Endothelial cell (in vitro differentiated cells): ENCODE data around the gene TMEM256. TPM values are rescaled to one million over a fixed set of nuclear protein-coding genes. Genes with fewer than 3 reads are reported as not detected.

Source experiments
- DNase-seq: peaks from one replicate; pipeline ENCODE4 v3.0.0; 2021; ENCODE audit warnings: low spot score
- H3K27ac Mint-ChIP-seq: one replicate; pipeline ENCODE4 v1.8.0; 2021; ENCODE audit warnings: mixed read lengths, inconsistent platforms; ENCODE audit not compliant: unreplicated experiment
- H3K27me3 Mint-ChIP-seq: one replicate; pipeline ENCODE4 v1.8.0; 2021; ENCODE audit warnings: mild to moderate bottlenecking, moderate library complexity, mixed read lengths, inconsistent platforms; ENCODE audit not compliant: unreplicated experiment
- H3K36me3 Mint-ChIP-seq: one replicate; pipeline ENCODE4 v1.8.0; 2021; ENCODE audit warnings: mild to moderate bottlenecking, low read depth, mixed read lengths, inconsistent platforms; ENCODE audit not compliant: unreplicated experiment
- H3K4me1 Mint-ChIP-seq: one replicate; pipeline ENCODE4 v1.8.0; 2021; ENCODE audit warnings: mild to moderate bottlenecking, mixed read lengths, inconsistent platforms; ENCODE audit not compliant: unreplicated experiment
- H3K4me3 Mint-ChIP-seq: one replicate; pipeline ENCODE4 v1.8.0; 2021; ENCODE audit warnings: mild to moderate bottlenecking, mixed read lengths, inconsistent platforms; ENCODE audit not compliant: unreplicated experiment
- H3K9me3 Mint-ChIP-seq: one replicate; pipeline ENCODE4 v1.8.0; 2021; ENCODE audit warnings: mixed read lengths, inconsistent platforms; ENCODE audit not compliant: unreplicated experiment
- CTCF ChIP-seq: fragments of 200-600 bp; sonication (generic); IDR thresholded peaks from one replicate; pipeline ENCODE4 v1.5.0; 2021; ENCODE audit warnings: antibody characterized with exemption; ENCODE audit not compliant: unreplicated experiment
- total RNA-seq: library from RNA; stranded (reverse); fragmentation: NEBNext Ultra II Directional; extraction: Animal tissue kit (Norgen Biotek cat#: 25700); gene quantifications from one replicate; pipeline ENCODE4 v1.2.1, GENCODE V29; 2021; ENCODE audit not compliant: unreplicated experiment

Gene TMEM256
- total RNA-seq, 1 donor from 2014 or later, result 94.7 TPM

GRCh38 chr17:7439462-7440112 is 35.7 kb upstream of the TMEM256 start, which contains the start of gene FGF11:
TSS of gene FGF11 (plus strand) at chr17:7439512. CDS start at chr17:7439621, 109 bp downstream.
- peaks cover 40% of the 10 kb centered on the region for H3K4me1 Mint-ChIP-seq
- no peaks in the 10 kb centered on the region for H3K36me3 Mint-ChIP-seq
- TF ChIP-seq CTCF, result no peak
- peak within 1 kb of the TSS; percentile 72 for H3K27ac Mint-ChIP-seq
- no peaks in the 10 kb centered on the region for H3K9me3 Mint-ChIP-seq
- peaks cover 28% of the 10 kb centered on the region for H3K27me3 Mint-ChIP-seq
- DNase-seq, result peak; percentile 31
- peak within 1 kb of the TSS; percentile 92 for H3K4me3 Mint-ChIP-seq

- Mint-ChIP-seq H3K4me1 (peaks cover 38% of the 10 kb centered on the region), H3K27ac (peak overlapping the region; percentile 55), H3K36me3 (no peaks in the 10 kb centered on the region), H3K27me3 (peaks cover 28% of the 10 kb centered on the region), H3K9me3 (no peaks in the 10 kb centered on the region), H3K4me3 (peak overlapping the region; percentile 86)
- DNase-seq, result no peak
- no peak for TF ChIP-seq CTCF
Observed at GRCh38 chr17:7438656-7439460, 35.0 kb upstream of the TMEM256 start.

GRCh38 chr17:7437950-7438614 is 34.2 kb upstream of the TMEM256 start:
- Mint-ChIP-seq H3K4me3 (peak overlapping the region; percentile 89), H3K9me3 (no peaks in the 10 kb centered on the region), H3K27ac (peak overlapping the region; percentile 55), H3K36me3 (no peaks in the 10 kb centered on the region), H3K4me1 (peaks cover 36% of the 10 kb centered on the region), H3K27me3 (peaks cover 26% of the 10 kb centered on the region)
- no peak for TF ChIP-seq CTCF
- peak; percentile 68 for DNase-seq

GRCh38 chr17:7437369-7437863 is 33.5 kb upstream of the TMEM256 start:
- DNase-seq, result no peak
- peak overlapping the region; percentile 89 for H3K4me3 Mint-ChIP-seq
- TF ChIP-seq CTCF, result no peak
- peaks cover 35% of the 10 kb centered on the region for H3K4me1 Mint-ChIP-seq
- H3K27me3 Mint-ChIP-seq, result peaks cover 24% of the 10 kb centered on the region
- peak overlapping the region; percentile 26 for H3K27ac Mint-ChIP-seq
- no peaks in the 10 kb centered on the region for H3K36me3 Mint-ChIP-seq
- no peaks in the 10 kb centered on the region for H3K9me3 Mint-ChIP-seq
